Left ventricle myocardium inferior (tissue), 1 donor: ENCODE data around the gene NEURL1. TPM values are rescaled to one million over a fixed set of nuclear protein-coding genes. Genes with fewer than 3 reads are reported as not detected.

Source experiments
- DNase-seq: peaks from one replicate; pipeline ENCODE4 v3.0.0-alpha.2; 2020
- H3K27ac ChIP-seq: fragments of 200-600 bp; replicated peaks from 2 replicates; pipeline ENCODE4 v1.8.0; 2021
- H3K27me3 ChIP-seq: fragments of 200-600 bp; 2 replicates; pipeline ENCODE4 v1.8.0; 2021; ENCODE audit warnings: low read depth
- H3K36me3 ChIP-seq: fragments of 200-600 bp; 2 replicates; pipeline ENCODE4 v1.8.0; 2021
- H3K4me1 ChIP-seq: fragments of 200-600 bp; 2 replicates; pipeline ENCODE4 v1.8.0; 2021
- H3K4me3 ChIP-seq: fragments of 200-600 bp; 2 replicates; pipeline ENCODE4 v1.8.0; 2021; ENCODE audit warnings: mild to moderate bottlenecking, moderate library complexity
- H3K9me3 ChIP-seq: fragments of 200-600 bp; replicated peaks from 2 replicates; pipeline ENCODE4 v1.8.0; 2021
- CTCF ChIP-seq: fragments of 200-600 bp; IDR thresholded peaks from 2 replicates; pipeline ENCODE4 v1.8.0; 2021; ENCODE audit warnings: antibody characterized with exemption, mild to moderate bottlenecking, borderline replicate concordance
- intact Hi-C: fragments of 100-400 bp; cut with micrococcal nuclease; formaldehyde crosslinking; loops from one replicate; pipeline ENCODE4 v1.11.0; 2022
- total RNA-seq: library from RNA; stranded (reverse); fragmentation: NEBNext Ultra II Directional; extraction: Animal tissue kit (Norgen Biotek cat#: 25700); gene quantifications from one replicate; pipeline ENCODE4 v1.2.1, GENCODE V29; 2021
- donor health status: DM: no; HTN: yes; CAD: no; lungs with severe emphysema.

Gene NEURL1
- total RNA-seq, 1 donor from 2014 or later, result 0.14 TPM

DNA sequence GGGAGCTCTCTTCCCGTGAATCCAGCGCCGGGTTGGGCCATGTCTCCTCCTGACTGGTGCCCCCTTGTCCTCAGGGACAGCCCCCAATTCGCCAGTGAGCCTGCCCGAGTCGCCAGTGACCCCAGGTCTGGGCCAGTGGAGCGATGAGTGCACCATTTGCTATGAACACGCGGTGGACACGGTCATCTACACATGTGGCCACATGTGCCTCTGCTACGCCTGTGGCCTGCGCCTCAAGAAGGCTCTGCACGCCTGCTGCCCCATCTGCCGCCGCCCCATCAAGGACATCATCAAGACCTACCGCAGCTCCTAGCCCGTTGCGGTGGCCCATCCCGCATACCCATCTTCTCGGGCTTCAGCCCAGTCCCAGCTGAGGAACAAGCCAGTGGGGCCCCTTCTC, 96.6 kb downstream of the NEURL1 start:
- peaks cover 11% of the 10 kb centered on the region for H3K9me3 ChIP-seq
- H3K4me3 ChIP-seq, result no peak overlapping the region
- no peaks in the 10 kb centered on the region for H3K4me1 ChIP-seq
- H3K36me3 ChIP-seq, result peaks cover 13% of the 10 kb centered on the region
- intact Hi-C loops, result no loop called here
- H3K27me3 ChIP-seq, result peaks cover 2% of the 10 kb centered on the region
- no peak overlapping the region for H3K27ac ChIP-seq
- no peak for DNase-seq
- no peak for TF ChIP-seq CTCF

DNA sequence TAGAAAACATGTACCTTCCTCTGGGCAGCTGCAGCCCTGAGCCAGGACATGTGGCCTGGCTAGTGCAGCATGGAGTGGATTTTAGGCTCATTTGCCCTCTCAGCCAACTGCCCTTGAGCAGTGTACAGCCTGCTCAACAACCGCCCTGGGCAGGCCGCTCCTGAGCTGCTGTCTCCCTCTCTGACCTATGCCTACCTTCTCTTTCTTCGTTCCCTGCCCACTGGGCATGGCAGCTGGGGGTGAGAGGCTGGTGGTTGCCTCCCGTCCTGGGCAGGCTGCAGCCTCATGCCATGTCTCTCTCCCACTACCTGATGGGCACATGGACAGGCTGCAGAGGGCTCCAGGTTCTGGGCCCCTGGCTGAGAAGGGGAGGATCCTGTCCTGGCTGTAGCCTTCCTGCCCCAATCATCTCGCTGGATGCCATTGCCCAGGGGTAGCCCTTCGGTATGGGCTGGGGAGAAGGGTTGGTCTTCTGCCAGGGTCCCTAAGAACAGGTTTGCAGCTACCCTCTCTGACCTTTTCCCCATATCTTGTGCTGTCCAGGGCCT, 97.3 kb downstream of the NEURL1 start:
- Histone ChIP-seq H3K9me3 (peaks cover 11% of the 10 kb centered on the region), H3K4me3 (no peak overlapping the region), H3K27me3 (no peaks in the 10 kb centered on the region), H3K4me1 (no peaks in the 10 kb centered on the region), H3K36me3 (peaks cover 13% of the 10 kb centered on the region), H3K27ac (no peak overlapping the region)
- TF ChIP-seq CTCF, result no peak
- DNase-seq, result no peak
- intact Hi-C loops, result no loop called here

DNA sequence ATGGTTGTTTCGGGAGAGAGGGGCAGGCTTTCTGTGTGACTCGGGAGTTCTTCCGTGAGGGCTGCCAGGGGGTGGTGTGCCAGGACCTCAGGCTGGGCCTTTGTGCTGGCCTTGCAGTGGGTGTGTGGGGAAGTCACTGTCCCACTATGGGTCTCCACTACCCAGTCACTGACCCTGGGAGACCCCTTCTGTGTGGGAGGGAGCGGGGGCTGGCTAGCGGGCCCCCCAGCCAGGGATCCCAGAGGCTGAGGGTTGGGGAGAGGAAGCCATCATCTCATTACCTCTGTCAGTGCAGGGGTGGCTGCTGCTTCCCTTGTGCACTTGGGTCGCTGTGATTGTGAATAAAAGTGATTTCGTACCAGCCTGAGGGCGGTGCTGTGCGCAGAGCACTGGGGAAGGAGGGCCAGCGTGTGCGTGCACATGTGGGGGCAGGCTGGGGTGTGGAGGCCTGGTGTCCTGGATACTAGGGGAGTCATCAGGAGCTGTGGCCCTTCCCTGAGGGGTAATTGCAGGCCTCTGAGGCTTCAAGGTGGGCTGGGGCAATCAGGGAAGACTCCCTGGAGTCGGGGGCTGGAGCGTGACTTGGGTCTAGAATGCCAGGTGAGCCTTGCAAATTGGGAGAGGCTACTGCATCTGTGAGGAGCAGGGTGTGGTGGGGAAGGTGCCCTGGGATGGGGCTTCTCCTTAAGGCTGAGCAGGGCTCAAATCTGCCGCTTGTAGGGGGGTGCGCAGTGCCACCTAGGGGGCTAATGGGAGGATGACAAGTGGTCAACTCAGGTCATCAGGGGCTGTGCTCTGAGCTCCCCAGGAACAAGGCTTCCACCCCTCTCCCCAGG, 98.9 kb downstream of the NEURL1 start:
- Histone ChIP-seq H3K27me3 (no peaks in the 10 kb centered on the region), H3K4me1 (peaks cover 8% of the 10 kb centered on the region), H3K36me3 (peaks cover 11% of the 10 kb centered on the region), H3K27ac (no peak overlapping the region), H3K4me3 (no peak overlapping the region), H3K9me3 (peaks cover 9% of the 10 kb centered on the region)
- TF ChIP-seq CTCF, result peak; percentile 64
- intact Hi-C loops, result no loop called here
- DNase-seq, result no peak

DNA sequence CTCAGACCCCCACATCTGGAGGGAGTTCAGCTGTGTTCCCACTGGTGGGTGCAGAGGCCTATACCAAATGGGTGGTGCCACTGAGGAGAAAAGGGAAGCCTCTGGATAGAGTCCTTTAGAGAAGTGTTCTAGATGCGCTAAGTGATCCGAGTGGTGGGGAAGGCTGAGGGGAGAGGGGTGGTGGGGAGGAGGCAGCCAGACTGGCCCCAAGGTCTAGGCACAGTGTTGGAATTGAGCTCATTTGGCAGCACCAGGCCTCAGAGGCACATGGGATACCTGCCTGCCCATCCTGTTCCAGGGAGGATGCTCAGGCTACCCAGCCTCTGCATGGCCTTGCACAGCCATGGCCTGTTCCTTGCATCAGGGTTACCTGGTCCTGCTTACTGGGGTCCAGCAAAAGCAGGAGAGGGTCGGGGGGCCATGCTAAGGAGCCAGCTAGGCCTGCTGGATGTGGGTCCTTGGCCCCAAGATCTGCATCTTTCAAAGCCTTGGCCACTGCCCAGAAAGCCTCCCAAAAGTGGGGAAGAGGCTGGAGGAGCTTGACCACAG, 99.6 kb downstream of the NEURL1 start:
- intact Hi-C loops, result no loop called here
- Histone ChIP-seq H3K4me1 (peaks cover 13% of the 10 kb centered on the region), H3K27ac (no peak overlapping the region), H3K9me3 (peaks cover 2% of the 10 kb centered on the region), H3K27me3 (no peaks in the 10 kb centered on the region), H3K36me3 (peaks cover 4% of the 10 kb centered on the region), H3K4me3 (no peak overlapping the region)
- DNase-seq, result no peak
- no peak for TF ChIP-seq CTCF

DNA sequence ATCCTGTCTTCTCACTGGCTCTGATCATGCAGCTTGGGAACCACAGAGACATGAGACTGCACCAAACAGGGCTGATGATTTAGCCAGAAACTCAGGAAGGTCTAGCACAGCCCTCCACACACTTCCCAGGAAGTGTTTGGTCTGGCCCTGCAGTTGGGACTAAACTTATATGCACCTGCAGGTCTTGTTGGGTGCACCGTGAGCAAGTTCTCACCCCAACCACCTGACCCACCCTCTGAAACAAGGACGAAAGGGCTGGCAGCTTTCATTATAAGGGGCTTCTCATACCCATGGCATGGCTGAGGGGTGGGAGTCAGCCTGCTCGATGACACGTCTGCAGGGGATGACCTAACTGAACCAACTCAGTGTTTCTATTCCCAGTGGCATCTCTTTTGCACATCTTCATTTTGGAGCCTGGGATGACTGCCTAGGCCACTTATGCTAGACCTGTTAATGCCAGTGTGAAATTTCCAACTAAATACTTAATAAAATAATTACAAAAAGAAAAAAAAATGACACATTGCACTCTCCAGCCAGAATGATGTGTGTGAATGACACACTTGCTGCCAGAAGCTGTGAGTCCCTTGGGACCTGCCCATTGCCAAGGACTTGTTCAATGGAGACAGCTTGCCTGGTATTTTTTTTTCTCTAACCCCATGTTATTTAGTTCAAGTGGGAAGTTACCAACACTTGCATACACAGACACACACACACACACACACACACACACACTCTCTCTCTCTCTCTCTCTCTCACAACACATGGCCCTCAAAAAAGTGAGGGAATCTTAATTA, 102.6 kb downstream of the NEURL1 start:
- Histone ChIP-seq H3K27me3 (no peaks in the 10 kb centered on the region), H3K27ac (no peak overlapping the region), H3K36me3 (peaks cover 9% of the 10 kb centered on the region), H3K4me3 (no peak overlapping the region), H3K4me1 (peaks cover 25% of the 10 kb centered on the region), H3K9me3 (no peaks in the 10 kb centered on the region)
- intact Hi-C loops, result loop anchor here (5.0 kb wide), 1 partner anchor 91 kb away; no protein-coding TSS in a partner anchor
- TF ChIP-seq CTCF, result no peak
- DNase-seq, result no peak
